Measurements from ENCODE around the gene CHPF.
A peak's percentile ranks its signal among the peaks of the same experiment; 100 is the strongest.

Gene CHPF

DNA sequence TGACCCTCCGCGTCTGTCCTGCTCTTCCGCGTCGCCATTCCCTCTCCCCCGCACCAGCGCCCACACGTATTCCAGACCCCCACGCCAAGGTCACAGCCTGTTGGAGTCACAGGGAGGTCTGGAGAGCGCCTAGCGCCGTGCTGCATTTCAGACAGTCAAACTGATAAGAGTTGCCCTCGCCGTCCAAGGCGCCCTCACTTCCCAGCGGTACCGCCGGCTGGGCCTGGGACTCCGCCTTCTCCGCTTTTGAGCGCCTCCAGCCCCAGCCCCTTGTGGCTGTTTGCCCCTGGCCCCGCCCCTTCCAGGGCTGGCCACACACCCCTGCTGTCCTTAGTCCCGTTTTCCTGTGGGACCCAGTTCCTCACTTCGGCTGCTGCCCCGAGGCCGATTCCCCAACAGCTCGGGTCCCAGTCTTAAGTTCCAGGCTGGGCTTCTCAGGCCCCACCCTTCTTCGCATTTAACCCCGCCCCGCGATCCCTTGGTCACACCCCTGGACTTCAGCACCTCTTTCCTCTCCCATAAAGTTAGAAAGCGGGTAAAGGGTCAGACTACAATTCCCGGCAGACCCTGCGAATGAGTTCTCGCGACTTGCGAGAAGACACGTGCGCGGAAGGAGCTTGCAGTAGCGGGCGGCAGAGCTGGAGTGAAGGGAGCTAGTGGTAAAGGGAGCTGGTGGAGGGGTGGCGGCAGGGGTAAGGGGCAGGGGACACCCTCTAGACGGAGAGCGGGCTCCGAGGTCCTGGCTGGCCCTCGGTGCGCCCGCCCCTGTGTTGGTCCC lies 45.1 kb downstream of the CHPF start, which contains the start of gene GMPPA:
GMPPA (plus strand) TSS at position 612 of the 778 bp plus-strand sequence. CDS start 1,085 bp downstream, outside the sequence.
- TF ChIP-seq, protein P1, sequence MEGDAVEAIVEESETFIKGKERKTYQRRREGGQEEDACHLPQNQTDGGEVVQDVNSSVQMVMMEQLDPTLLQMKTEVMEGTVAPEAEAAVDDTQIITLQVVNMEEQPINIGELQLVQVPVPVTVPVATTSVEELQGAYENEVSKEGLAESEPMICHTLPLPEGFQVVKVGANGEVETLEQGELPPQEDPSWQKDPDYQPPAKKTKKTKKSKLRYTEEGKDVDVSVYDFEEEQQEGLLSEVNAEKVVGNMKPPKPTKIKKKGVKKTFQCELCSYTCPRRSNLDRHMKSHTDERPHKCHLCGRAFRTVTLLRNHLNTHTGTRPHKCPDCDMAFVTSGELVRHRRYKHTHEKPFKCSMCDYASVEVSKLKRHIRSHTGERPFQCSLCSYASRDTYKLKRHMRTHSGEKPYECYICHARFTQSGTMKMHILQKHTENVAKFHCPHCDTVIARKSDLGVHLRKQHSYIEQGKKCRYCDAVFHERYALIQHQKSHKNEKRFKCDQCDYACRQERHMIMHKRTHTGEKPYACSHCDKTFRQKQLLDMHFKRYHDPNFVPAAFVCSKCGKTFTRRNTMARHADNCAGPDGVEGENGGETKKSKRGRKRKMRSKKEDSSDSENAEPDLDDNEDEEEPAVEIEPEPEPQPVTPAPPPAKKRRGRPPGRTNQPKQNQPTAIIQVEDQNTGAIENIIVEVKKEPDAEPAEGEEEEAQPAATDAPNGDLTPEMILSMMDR (IDR thresholded peaks at IDR 0.05; ENCODE audit: insufficient read depth, low read length, poor library complexity, severe bottlenecking): no peak
- DNase-seq (ENCODE audit: extremely low read depth, insufficient read length): peak; percentile 91
- H3K4me3 ChIP-seq (replicated peaks; ENCODE audit: low read depth, low read length): peak within 1 kb of the TSS; percentile 83
- H3K27me3 ChIP-seq (replicated peaks; ENCODE audit: control insufficient read depth, insufficient read depth, low read length): no peaks in the 10 kb centered on the region; the same call in 1 of the 2 replicates
- H3K36me3 ChIP-seq (ENCODE audit: control insufficient read depth, insufficient read depth, low read length): peaks cover 4% of the 10 kb centered on the region

DNA sequence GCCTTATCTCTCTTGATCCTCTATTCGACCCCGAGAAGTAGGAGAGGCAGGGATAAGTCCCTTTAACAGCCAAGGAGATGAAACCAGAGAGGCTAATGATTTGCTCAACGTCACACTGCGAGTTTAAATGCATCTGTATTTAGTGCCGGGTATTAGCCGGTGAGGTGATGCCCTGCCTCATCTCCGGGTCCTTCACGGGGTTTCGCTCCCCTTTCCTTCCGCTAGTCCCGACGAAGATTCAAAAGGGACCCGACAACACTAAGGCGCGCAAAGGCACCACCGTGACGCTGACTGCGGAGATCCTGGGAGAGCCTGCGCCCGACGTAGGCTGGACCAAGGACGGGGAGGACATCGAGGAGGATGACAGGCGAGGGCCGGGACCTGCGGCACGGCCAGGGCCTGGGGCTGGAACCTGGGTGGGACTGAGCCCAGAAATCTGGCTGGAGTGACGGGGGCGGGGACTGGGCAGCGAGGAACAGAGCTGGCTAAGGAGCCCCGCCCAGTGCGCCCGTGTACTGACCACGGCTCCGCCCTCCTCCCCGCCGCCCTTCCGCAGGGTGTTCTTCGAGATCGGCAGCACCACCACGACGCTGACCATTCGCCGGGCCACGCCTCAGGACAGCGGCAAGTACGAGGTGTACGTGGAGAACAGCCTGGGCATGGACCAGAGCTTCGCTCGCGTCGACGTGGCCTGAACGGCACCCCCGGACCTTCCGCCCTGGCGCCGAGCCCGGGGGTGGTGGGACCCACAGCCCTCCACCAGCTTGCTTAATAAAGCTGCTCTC lies 45.9 kb downstream of the CHPF start:
- H3K27me3 ChIP-seq (replicated peaks; ENCODE audit: control insufficient read depth, insufficient read depth, low read length): no peaks in the 10 kb centered on the region; the same call in 1 of the 2 replicates
- H3K4me3 ChIP-seq (replicated peaks; ENCODE audit: low read depth, low read length): peak overlapping the region; percentile 83
- peak; percentile 47 for DNase-seq (ENCODE audit: extremely low read depth, insufficient read length)
- peaks cover 3% of the 10 kb centered on the region for H3K36me3 ChIP-seq (ENCODE audit: control insufficient read depth, insufficient read depth, low read length)
- TF ChIP-seq, protein P1 (IDR thresholded peaks at IDR 0.05; ENCODE audit: insufficient read depth, low read length, poor library complexity, severe bottlenecking): no peak

DNA sequence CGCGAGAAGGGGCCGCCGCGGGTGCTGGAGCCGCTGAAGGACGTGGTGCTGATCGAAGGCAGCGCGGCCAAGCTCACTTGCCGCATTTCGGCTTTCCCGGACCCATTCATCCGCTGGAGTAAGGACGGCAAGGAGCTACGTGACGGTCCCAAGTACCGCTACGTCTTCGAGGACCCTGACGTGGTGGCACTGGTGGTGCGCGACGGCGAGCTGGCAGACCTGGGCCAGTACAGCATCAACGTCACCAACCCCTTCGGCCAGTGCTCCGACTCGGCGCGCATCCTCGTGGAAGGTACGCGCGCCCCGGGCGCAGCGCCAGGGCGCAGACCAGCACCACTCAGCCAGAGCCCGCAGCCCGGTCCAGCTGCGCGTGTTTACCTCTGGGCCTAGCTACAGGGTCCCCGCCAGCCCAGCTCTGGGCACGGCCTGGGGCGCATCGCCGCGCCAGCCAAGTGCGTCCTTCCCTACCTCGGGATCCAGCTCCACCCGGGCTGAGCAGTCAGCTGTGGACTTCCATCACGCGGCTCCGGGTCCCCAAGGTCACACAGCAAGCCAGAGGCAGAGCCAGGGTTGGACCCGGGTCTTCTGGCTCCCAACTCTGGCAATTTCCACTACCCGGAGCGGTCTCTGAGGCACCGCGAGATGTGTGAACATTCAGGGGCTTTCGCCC lies 46.6 kb downstream of the CHPF start:
- Histone ChIP-seq H3K27me3 (replicated peaks; ENCODE audit: control insufficient read depth, insufficient read depth, low read length) (no peaks in the 10 kb centered on the region; the same call in 1 of the 2 replicates), H3K36me3 (ENCODE audit: control insufficient read depth, insufficient read depth, low read length) (peaks cover 3% of the 10 kb centered on the region), H3K4me3 (replicated peaks; ENCODE audit: low read depth, low read length) (no peak overlapping the region)
- DNase-seq (ENCODE audit: extremely low read depth, insufficient read length): no peak
- TF ChIP-seq, protein P1 (IDR thresholded peaks at IDR 0.05; ENCODE audit: insufficient read depth, low read length, poor library complexity, severe bottlenecking): no peak

DNA sequence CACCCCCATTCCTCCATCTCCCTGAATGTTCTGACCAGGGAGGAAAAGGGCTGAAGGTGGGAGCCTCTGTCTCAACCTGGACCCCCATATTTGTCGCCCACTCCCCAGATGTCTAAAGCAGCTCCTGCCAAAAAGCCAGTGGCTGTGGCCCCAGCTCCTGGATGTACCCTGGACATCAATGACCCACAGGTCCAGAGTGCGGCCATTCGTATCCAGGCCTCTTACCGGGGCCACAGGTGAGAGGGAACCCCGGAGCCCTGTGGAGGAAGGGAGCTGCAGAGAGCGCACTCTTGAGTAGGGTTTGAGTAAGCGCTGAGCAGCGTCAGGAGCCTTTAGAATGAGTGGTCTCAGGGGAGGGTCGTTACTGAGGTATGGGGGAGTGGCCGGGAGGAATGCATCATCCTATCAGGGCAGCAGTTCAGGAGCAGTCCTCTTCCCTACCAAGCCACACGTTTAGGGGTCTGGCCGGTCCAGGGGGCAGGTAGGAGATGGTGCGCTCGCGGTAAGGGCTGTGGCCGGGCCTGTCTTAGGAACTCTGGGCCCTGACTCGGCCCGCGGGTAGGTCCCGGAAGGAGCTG lies 47.3 kb downstream of the CHPF start:
- DNase-seq (ENCODE audit: extremely low read depth, insufficient read length): no peak
- Histone ChIP-seq H3K4me3 (replicated peaks; ENCODE audit: low read depth, low read length) (no peak overlapping the region), H3K36me3 (ENCODE audit: control insufficient read depth, insufficient read depth, low read length) (no peaks in the 10 kb centered on the region; the same call in 1 of the 2 replicates), H3K27me3 (replicated peaks; ENCODE audit: control insufficient read depth, insufficient read depth, low read length) (no peaks in the 10 kb centered on the region; the same call in 1 of the 2 replicates)
- TF ChIP-seq, protein P1 (IDR thresholded peaks at IDR 0.05; ENCODE audit: insufficient read depth, low read length, poor library complexity, severe bottlenecking): no peak

DNA sequence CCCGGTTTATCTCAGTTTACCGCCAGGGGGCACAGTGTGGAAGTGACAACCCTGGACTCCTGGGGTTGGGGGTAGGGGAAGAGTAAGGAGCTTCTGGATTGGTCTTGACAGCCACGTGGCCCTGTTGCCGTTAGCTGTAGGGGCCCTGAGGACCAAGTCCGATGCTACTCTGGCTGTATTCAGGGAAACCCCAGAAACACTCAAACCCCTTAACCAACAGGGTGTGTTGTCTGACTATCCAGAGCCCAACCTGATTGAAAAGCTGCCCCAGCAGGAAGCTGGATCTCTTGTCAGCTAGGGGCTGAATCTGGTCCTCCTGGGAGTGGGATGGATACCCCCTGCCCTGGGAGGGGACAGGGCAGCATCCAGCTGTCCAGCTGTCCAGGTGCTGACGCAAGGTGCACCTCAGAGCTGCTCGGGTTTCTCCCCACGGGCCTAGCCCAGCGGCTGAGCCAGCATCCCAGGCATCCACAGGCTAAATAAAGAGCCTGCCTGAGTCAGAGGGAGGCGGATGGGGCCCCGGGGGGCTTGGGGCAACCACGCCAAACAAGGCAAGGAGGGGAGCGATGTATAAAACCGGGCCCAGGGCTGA lies 48.0 kb downstream of the CHPF start:
- DNase-seq (ENCODE audit: extremely low read depth, insufficient read length): peak; percentile 35
- H3K27me3 ChIP-seq (replicated peaks; ENCODE audit: control insufficient read depth, insufficient read depth, low read length): no peaks in the 10 kb centered on the region; the same call in 1 of the 2 replicates
- TF ChIP-seq, protein P1 (IDR thresholded peaks at IDR 0.05; ENCODE audit: insufficient read depth, low read length, poor library complexity, severe bottlenecking): peak; percentile 58
- H3K36me3 ChIP-seq (ENCODE audit: control insufficient read depth, insufficient read depth, low read length): no peaks in the 10 kb centered on the region
- no peak overlapping the region for H3K4me3 ChIP-seq (replicated peaks; ENCODE audit: low read depth, low read length)
